HG02763 (cell line): ENCODE measurements around the gene C19orf67.

Experiments used
- ATAC-seq: cut with Tn5 transposase; IDR thresholded peaks from one replicate; pipeline ENCODE4 v1.9.1; 2021; ENCODE audit warnings: mild to moderate bottlenecking, moderate library complexity; ENCODE audit not compliant: unreplicated experiment

Gene C19orf67

DNA sequence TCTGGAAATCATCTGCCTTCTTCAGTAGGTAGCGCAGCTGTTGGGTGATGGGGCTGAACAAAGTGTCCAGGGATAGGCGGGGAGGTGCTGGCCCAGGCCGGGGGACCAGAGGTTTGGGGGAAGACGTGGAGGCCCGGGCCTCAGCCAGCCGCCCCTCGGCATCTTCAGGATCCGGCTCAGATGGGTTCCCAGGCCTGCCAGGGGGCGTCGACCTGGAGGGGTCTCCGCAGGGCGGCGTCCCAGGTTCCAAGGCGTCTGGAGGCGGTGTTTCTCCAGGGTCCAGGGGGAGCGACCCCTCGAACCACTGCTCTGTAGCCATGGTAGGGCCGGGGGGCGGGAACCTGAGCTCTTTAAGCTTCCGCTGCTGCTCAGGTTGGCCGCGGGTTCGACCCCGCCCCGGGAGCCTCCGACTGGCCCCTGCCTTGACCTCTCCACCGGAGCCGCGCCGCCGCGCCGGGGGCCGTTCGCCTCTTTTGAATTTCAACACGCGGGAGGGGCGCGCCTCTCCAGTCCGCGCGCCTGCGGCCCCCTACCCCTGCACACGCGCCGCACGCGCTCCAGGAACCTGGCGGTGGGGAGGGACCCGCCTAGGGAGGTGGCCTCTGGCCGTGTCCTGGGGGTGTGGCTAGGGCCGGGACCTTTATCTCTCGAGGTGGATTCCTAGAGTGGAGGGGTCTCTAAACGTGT, at the start of gene C19orf67:
Gene C19orf67 (minus strand): TSS at position 475 of the 687 bp plus-strand sequence. CDS start 156 bp downstream, at position 319.
- ATAC-seq = no peak

DNA sequence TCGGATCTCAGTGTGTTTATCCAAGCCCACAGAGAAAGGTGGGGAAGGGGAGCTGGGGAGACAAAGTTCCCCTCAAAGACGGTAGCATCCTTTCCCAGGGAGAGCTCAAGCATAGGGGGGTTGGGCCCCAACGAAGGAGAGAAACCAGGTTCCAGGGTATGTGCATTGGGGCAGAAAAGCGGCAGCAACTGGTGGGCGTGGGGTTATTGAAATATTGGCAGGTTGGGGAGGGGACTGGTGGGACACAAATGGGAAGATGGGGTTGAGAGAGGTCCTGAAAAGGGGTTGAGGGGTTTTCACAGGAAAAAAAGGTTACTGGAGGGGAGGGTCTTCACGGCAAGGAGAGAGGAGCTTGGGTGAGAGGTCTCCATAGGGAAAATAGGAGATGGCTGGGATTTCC, 49.8 kb upstream of the C19orf67 start:
- ATAC-seq = no peak

DNA sequence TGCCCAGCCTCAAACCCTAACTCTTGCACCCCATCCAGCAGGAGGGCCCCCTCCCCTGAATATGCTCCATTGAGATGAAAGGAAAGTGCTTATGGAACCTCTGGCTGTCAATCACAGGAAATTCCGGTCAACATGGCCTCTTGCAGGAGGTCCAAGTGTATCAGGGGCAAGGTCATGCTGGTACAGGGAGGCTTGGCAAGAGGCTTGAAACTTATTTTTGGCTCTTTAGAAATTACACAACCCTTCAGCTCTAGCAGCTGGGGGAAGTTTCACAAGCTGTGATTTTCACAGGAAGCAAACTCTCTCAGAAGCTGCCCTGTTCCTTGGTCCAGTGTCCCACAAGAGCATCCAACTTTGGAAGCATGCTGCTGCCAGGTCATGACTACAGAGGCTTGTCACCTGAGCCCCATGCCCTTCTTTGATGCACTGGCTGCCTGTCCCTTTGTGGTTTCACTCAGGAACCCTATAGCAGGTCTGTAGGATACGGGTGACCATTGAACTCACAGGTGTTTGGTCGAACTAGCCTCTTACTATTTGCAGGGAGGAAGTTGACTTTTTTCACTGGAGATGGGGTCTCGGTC, 42.4 kb upstream of the C19orf67 start:
- ATAC-seq = no peak

DNA sequence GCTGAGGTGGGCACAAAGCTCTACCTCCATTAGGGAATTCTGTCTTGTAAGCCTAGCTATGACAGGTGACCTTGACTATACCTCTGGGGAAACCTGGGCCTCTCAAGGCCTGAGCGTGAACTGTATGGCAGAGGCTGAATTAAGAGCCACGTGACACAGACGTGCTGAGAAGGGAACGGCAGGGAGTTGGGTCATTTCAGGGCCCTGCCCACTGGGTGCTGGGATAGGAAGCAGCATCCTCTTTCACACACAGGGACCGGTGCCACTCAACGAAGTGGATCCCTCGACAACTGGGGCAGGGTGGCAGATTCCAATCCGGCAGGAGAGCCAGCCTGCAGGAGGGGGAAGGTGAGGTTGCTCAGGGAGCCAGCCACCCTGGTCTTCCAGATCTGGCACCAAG, 41.6 kb upstream of the C19orf67 start:
- ATAC-seq = no peak

DNA sequence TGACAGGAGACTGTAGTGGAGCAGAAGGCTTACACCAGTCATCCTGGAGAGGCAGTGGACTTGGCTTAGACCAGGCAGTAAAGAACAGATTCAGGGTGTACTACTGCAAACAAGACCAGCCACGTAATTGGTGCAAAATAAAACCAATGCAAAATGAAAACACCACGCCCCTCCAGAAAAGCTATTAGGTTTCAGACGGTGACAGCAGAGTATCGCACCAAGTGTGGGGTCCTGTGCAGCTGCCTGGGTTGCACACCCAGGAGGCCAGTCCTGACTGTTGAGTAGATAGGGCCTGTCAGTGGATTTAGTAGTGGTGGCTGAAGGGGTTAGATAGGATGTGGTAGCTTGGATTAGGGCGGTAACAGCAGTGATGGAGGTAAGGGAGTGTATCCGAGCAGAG, 37.3 kb upstream of the C19orf67 start:
- ATAC-seq = no peak

DNA sequence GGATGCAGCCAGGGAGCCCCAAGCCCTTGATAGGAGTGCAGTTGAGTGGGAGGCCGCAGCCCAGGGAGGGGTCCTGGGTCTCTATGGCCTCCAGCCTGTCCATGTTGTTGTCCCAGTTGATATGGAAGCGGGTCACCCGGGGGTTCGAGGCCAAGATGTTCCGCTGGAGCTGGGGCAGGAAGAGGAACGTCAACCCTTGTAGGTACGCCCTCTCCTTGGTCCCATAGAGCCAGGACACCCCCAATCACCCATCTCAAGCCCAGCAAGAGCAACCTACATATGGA, 34.9 kb upstream of the C19orf67 start:
- no peak for ATAC-seq

DNA sequence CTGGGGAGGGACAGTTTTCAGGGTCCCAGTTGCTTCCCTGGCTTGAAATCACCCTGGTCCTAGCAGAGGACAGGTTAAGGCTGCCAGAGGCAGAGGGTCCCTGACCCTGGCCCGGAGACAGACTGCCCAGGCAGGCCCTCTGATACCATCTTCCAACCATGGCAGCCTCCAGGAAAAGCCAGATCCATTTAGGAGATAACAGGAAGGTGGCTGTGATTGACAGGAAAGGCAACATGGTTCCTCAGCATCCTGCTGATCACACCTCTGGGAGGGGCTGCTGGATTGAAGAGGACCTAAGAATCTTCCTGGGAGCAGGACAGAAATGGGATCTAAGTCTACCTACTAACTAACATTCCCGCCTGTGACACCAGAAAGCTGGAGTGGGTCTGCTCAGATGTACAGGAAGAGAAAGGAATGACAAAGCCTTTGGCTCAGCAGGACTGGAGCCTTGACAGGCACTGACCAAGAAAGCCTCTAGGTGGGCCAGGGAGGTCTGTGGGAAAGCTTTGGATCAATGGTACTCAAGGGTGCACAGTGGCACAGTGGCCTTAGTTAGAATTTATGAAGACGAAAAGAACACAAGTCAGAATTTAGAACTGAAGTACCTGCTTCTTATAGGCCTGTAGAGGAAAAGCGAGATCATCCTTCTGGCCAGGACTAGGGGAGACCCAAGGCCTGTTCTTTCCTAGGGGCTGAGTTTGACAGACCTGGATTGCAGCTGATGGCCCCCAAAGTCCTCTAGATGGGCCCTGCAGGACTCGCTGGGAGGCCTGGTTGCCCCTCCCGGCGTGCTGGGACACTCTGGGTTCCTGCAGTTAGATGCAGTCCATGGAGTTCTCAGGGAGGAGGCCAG, 34.3 kb upstream of the C19orf67 start:
- no peak for ATAC-seq

DNA sequence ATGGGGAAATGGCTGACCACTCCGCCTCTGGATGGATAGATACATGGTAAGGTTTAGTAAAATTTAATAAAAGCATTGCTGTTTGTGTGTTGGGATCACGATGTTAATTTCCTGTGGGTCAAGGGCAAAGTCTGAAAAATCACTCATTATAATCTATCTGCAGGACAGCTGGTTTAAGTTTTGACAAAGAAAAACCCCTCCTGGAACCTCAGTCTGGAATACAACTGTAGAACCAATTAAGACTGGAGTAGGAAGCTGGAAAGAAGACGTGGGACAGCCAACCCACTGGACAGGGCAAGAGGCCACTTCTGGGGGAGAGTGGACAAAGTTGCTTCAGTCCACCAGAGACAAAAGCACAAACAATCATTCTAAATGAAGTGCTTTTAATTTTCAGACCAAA, 33.6 kb upstream of the C19orf67 start:
- no peak for ATAC-seq

DNA sequence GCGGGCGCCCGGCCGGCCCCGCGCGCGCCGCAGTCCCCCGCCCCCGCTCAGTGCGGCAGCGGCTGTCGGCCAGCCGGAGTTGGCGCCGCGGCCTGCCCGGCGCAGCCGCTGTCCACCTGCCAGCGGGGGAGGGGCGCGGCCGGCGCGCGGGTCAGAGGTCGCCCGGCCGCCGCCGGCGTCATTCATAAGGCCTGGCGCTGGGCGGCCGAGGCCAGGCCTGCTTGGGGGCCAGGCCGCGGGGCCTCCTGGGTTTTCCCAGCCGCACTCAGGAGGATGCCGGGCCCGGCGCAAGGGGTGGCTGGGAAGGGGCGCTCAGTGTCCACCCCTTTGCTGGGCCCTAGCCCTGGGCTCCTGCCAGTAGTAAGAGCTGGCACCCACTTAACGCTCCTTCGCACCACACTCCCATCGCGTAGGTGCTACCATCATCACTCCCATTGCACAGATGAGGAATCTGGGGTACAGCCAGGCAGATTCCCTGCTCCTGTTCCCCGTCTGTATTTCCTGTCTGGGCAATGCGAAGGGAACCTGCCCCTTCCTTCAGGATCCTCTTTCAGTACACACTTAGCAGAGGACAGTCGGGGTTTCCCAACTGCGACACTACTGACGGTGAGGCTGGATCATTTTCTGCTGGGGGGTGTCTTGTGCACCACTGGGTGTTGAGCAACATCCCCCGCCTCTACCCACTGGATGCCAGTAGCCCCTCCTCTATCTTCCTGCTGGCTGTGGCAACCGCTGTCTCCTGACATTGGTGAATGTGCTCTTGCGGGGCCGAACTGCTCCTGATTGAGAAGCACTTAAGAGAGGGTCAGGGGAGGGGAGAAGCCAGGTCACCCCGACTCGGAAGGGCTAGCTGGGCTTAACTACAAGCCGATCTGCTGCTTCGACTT, 32.8 kb upstream of the C19orf67 start:
- ATAC-seq = no peak

DNA sequence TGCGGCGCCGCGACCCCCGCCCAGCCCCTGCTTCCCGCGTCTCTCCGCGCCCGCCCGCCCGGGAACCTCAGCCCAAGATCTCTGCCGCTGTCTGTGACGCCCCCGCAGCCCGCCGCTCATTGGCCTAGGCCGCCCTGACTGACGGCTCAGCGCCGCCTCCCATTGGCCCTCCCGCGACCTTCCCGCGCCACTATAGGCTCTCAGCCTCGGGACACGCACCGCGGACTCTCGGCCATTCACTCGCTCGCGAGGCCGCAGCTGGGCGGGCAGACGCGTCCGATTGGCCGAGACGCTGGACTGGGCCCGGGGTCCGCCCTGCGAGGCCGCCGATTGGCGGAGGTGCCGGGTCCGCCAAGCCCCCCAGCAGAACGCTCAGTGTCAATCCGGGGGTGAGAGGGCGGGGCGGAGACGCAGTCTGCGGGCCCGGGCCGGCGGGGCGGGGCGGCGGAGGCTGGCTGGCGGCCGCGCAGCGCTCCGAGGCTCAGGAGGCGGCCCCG, 32.1 kb upstream of the C19orf67 start, which contains the start of gene PRKACA:
Gene PRKACA (minus strand): TSS at position 95 of the 497 bp plus-strand sequence. CDS start 215 bp downstream, outside the sequence.
- peak; percentile 89 for ATAC-seq

DNA sequence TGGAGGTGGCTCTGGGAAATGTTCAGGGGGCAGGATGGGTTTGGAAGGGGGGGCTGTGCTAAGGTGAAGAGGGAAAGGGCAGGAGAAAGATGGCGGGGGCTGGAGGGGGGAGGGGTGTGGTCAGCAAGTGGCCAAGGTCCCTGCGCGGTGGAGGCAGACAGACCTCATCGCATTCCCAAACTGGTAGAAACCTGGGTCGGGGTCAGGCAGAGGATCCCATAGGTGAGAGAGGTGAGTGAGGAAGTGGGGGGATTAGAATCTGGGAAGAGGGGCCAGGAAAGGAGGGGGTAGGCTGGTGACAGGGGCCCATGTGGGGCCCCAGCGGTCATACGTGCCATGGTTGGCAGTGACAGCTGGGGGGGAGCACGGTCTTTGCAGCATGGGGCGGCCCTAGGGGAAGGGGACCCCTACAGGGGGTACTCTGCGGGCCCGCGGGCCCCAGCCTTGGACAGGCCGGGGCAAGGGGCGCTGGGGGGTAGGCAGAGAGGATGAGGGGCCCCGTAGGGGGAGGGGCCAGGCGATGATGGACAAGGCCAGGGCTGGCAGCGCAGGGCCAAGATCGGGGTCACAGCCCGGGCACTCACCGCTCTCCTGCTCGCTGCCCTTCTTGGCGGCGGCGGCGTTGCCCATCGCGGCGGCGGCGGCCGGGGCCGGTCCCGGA, 31.5 kb upstream of the C19orf67 start:
- ATAC-seq = peak; percentile 7

DNA sequence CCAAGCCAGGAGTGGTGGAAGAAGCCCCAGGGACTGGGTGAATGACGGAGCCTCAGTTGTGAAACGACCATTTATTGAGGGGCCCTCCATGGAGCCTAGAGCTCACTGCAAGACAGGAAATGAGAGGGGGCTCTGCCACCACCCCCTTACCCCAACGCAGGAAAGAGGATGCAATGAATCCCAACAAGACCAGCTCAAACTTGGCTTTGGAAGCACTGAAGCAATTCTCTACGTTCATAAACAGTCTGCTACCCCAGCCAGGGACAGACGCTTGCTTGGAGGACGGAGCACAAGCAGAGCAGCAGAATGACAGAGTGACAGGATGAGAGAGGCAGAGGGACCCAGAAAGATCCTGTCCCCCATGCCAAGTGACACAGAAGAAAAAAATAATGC, 30.9 kb upstream of the C19orf67 start:
- no peak for ATAC-seq

DNA sequence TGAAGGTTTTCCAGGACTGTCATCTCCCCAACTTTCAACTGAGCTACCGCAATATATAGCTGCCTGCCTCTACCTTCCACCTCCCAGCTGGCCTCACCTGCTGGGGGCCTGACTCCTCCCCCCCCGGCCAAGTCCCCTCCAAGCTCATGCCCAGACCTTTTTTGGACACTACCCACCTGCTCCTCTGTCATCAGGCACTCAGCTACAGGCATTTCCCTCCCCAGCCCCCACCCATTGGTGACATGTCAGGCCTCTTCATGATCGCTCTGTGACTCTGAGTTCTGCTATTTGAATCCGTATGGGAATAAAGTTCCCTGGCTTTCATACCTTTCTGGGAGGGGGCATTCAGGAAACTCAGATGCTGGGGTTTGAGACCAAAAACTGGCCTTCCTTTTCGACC, 30.2 kb upstream of the C19orf67 start:
- ATAC-seq = no peak

DNA sequence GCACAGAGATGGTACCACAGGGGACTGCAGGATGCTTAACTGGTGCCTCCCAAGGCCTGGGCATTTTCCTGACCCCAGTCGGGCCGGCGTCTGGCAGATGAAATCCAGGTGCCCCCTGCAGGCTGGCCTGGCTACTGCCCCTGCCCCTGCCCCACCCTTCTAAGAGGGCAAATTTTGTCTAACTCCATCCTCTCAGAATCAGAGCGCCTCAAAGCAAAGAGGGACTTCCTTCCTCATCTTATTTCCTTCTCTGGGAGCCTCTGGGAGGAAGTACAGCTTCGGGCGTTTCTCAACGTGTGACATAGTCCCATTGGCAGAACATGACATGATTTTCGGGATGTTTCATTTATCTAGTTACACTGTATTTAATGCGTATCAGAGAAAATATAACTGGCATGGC, 29.3 kb upstream of the C19orf67 start:
- ATAC-seq = no peak

DNA sequence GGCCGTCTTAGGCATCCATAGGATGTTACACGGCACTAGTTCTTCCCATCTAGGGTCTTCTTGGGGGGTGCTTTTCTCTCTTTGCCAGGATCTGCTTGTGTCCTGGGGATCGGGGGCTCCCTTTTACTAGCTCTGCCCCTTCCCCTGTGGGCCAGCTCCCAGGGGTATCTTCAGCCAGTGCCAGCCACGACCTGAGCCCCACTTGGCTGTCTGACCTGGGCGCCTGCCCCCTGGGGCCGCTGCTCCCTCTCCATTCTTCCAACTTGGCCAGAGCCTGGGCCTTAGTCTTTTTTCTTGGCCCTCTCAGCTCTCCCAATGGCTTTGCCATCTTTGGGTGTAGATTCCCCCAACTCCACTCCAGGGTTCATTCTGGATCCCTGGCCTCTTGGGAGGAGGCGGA, 28.9 kb upstream of the C19orf67 start:
- no peak for ATAC-seq

DNA sequence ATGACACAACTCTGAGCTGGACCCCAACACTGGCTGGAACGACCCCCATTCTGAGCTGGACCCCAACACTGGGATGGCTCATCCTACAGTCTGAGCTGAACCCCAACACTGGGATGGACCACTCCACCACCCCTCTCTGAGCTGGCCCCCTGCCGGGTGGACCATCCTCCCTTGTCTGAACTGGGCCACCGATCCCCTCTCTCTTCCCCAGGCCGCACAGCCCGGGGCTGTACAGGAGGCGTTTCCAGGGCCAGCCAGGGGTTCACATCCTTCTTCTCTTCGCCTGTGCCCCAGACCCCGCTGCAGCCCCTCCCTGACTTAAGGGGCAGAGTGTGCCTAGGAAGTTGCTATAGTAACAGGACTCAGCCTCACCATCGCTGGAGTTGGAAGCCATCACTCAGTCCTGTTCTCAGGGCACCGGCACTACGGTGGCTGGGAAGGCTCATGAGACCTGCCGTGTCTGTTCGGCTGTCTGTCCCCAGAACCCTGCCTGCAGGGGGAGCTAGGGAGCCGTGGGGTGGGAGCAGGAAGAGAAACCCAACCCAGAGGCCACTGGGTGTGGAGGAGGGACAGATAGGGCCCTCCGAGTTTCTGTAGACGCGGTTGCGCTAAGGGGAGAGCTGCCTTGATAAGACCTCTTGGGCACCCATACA, 28.3 kb upstream of the C19orf67 start:
- ATAC-seq = no peak

DNA sequence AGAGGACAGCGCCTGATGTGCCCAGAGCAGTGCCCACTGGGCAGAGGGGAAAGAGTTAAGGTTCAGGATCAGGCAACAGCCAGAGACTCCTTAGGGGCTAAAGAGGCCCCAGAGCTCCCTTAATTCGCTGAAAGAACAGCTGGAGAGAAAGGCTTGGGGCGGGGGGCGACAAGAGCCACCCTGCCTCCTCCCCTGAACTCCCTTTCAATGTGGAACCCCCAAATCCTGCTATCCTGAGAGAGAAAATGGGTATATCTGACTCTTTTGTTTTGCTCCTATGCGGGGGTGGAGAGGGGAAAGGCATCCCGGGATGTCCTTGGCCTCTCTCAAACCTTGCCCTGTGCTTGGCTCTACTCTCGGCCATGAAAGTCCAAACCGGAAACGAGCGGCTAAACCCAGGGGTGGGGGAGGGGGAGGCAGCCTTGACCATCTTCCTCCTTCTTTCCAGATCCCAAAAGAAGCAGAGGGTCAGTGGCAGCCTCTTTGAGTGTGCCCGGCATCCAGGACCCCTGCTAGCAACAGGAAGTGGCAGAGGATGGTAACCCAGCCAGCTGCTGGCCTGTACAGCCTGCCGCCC, 27.3 kb upstream of the C19orf67 start:
- no peak for ATAC-seq

DNA sequence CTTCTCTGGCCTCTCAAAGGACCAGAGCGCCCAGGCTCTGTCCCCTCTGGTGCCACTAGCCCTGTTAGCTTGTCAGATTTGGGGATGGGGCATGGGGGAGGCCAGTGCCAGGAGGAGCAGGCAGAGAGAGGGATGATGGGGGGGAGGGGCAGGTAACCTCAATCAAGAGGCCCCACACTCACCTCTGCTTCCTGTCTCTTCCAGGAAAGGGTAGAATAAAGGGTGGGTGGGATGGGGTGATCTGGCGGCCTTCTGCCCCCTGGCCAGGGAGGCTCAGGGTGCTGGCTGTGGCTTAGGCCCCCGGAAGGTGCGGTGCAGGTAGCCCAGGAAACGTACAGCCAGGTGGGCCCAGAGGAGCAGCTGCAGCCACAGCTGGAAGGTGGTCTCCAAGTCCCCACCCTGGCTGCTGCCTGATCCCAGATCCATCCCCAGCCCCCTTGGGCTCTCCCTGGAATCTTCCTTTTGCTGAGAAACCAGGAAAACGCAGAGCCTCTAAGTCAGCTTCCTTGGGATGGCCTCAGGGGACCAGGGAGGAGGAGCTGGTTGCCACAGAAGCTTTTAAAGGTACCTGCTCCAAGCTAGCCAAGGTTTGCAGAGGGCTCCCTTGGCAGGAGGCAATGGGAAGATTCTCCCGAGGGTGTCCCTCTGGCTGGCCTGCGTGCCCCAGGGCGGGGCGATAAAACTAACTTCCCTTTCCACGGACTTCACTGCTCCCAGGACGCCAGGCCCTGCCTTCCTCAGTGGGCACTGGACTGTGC, 26.6 kb upstream of the C19orf67 start:
- no peak for ATAC-seq

DNA sequence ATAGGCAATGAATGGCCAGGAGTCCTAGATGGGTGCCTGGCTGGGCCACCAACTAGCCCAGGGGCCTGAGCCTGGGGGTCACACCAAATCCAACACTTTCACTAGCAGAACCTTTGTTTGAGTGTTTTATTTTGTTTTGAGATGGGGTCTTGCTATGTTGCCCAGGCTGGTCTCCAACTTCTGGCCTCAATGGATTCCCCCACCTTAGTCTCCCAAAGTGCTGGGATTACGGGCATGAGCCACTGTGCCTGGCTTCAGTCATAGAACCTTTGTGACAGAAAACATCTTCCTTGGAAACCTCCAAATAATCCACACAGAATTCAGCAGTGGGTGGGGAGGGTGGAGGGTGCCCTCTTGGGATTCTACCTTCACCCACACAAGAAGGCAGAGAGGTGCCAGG, 25.9 kb upstream of the C19orf67 start:
- ATAC-seq = no peak
